ENCODE measurements around the gene SHLD1.
A peak's percentile ranks its signal among the peaks of the same experiment; 100 is the strongest.
"Not testable (repeated sequence)": the region's sequence is repeated elsewhere in the genome, so short reads cannot be mapped to it uniquely, and the experiment has no call there.

Gene SHLD1

DNA sequence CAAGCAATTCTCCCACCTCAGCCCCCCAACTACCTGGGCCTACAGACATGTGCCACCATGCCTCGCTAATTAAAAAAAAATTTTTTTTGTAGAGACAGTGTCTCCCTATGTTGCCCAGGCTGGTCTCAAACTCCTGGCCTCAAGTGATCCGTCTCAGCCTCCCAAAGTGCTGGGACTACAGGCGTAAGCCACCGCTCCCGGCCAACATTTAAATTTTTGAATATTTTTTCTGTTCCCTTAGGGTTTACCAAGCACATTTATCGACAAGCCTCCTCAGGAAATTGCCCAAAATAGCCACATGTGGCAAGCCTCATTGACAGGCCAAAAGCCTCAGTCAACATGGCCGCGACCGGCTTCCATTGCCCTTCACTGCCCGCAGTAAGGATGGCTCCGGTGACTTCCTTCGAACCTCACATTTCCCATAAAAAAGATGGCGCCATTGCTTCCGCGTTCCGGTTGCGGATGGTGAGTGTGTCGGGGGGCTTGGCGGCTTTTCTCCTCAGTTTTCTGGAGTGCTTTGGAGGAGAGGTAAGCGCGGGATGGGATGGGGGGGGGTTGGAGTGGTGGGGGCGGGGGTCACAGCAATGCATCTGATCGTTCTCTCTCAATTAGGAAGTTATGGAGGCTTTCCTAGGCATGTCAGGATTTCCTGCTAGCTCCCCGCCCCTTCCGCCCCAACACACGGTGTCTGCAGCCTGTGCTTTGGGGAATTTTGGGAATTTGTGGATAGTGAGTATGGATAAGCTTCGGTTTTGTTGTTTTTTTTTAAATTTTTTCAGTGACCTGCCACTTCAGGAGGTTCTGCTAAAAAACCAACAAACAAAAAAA lies at the start of gene SHLD1:
Gene SHLD1 (plus strand): TSS at position 450 of the 828 bp plus-strand sequence. CDS start 22,465 bp downstream, outside the sequence.
- ATAC-seq = peak; percentile 96
- TF ChIP-seq ISL1 (CRISPR knock-in tag; IDR thresholded peaks at IDR 0.05) (no peak; the same call in 1 of the 2 replicates), SNAI2 (CRISPR knock-in tag; IDR thresholded peaks at IDR 0.05) (peak; percentile 46; the same call in 1 of the 2 replicates), TCF4 (CRISPR knock-in tag; IDR thresholded peaks at IDR 0.05; ENCODE audit: borderline replicate concordance) (no peak), OSR1 (CRISPR knock-in tag; IDR thresholded peaks at IDR 0.05) (no peak), CSRNP3 (CRISPR knock-in tag; IDR thresholded peaks at IDR 0.05) (no peak), ZNF8 (CRISPR knock-in tag; IDR thresholded peaks at IDR 0.05) (no peak), ARNTL (CRISPR knock-in tag; IDR thresholded peaks at IDR 0.05; ENCODE audit: borderline replicate concordance, low read depth) (no peak), ZFP3 (CRISPR knock-in tag; IDR thresholded peaks at IDR 0.05) (0 out of 2 replicates have a peak, but pooled peaks have one; percentile 37), TSHZ2 (CRISPR knock-in tag; IDR thresholded peaks at IDR 0.05) (0 out of 2 replicates have a peak, but pooled peaks have one; percentile 23)
- TF ChIP-seq, protein P1, sequence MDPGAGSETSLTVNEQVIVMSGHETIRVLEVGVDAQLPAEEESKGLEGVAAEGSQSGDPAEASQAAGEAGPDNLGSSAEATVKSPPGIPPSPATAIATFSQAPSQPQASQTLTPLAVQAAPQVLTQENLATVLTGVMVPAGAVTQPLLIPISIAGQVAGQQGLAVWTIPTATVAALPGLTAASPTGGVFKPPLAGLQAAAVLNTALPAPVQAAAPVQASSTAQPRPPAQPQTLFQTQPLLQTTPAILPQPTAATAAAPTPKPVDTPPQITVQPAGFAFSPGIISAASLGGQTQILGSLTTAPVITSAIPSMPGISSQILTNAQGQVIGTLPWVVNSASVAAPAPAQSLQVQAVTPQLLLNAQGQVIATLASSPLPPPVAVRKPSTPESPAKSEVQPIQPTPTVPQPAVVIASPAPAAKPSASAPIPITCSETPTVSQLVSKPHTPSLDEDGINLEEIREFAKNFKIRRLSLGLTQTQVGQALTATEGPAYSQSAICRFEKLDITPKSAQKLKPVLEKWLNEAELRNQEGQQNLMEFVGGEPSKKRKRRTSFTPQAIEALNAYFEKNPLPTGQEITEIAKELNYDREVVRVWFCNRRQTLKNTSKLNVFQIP (CRISPR knock-in tag; IDR thresholded peaks at IDR 0.05; ENCODE audit: borderline replicate concordance, low read depth) = no peak
- TF ChIP-seq, protein P2, sequence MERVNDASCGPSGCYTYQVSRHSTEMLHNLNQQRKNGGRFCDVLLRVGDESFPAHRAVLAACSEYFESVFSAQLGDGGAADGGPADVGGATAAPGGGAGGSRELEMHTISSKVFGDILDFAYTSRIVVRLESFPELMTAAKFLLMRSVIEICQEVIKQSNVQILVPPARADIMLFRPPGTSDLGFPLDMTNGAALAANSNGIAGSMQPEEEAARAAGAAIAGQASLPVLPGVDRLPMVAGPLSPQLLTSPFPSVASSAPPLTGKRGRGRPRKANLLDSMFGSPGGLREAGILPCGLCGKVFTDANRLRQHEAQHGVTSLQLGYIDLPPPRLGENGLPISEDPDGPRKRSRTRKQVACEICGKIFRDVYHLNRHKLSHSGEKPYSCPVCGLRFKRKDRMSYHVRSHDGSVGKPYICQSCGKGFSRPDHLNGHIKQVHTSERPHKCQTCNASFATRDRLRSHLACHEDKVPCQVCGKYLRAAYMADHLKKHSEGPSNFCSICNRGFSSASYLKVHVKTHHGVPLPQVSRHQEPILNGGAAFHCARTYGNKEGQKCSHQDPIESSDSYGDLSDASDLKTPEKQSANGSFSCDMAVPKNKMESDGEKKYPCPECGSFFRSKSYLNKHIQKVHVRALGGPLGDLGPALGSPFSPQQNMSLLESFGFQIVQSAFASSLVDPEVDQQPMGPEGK (CRISPR knock-in tag; IDR thresholded peaks at IDR 0.05; ENCODE audit: borderline replicate concordance) = no peak

GRCh38 chr20:5702339-5702738 lies 47.9 kb upstream of the SHLD1 start:
- ATAC-seq = not testable (repeated sequence)

- TF ChIP-seq ESRRG (CRISPR knock-in tag; IDR thresholded peaks at IDR 0.05) (no peak), ZNF565 (CRISPR knock-in tag; conservative IDR thresholded peaks at IDR 0.05; ENCODE audit: low read depth) (no peak), ZFP3 (CRISPR knock-in tag; IDR thresholded peaks at IDR 0.05) (no peak), SNAI2 (CRISPR knock-in tag; IDR thresholded peaks at IDR 0.05) (no peak), TCF4 (CRISPR knock-in tag; IDR thresholded peaks at IDR 0.05; ENCODE audit: borderline replicate concordance) (no peak), BACH2 (CRISPR knock-in tag; IDR thresholded peaks at IDR 0.05; ENCODE audit: borderline replicate concordance) (no peak), CREB5 (CRISPR knock-in tag; IDR thresholded peaks at IDR 0.05; ENCODE audit: low read depth) (no peak), TOX (CRISPR knock-in tag; IDR thresholded peaks at IDR 0.05; ENCODE audit: borderline replicate concordance) (no peak), PPARA (CRISPR knock-in tag; IDR thresholded peaks at IDR 0.05; ENCODE audit: borderline replicate concordance) (no peak), ISL1 (CRISPR knock-in tag; IDR thresholded peaks at IDR 0.05) (no peak), ARNTL (CRISPR knock-in tag; IDR thresholded peaks at IDR 0.05; ENCODE audit: borderline replicate concordance, low read depth) (no peak), ZC3H10 (CRISPR knock-in tag; IDR thresholded peaks at IDR 0.05) (no peak), RARB (CRISPR knock-in tag; IDR thresholded peaks at IDR 0.05) (no peak), CSDC2 (CRISPR knock-in tag; IDR thresholded peaks at IDR 0.05) (no peak)
- TF ChIP-seq, protein P1 (CRISPR knock-in tag; IDR thresholded peaks at IDR 0.05; ENCODE audit: borderline replicate concordance, low read depth) = no peak
- TF ChIP-seq, protein P2 (CRISPR knock-in tag; IDR thresholded peaks at IDR 0.05; ENCODE audit: borderline replicate concordance) = no peak
- peak; percentile 37; the same call in 2 of the 3 replicates for ATAC-seq
Measured at GRCh38 chr20:5703681-5704101, 46.5 kb upstream of the SHLD1 start.
